AG04449 (cell line): ENCODE results near the gene ATP5MC2.

Experiments
- CTCF ChIA-PET: fragments of 350-600 bp; formaldehyde crosslinking; extraction: SDS; loops from one replicate; lab custom pipeline; 2021; ENCODE audit warnings: antibody characterized with exemption; lab: Yijun Ruan, JAX
- POLR2A ChIA-PET: fragments of 400-600, 350-600 bp; formaldehyde crosslinking; extraction: SDS; loops from one replicate; lab custom pipeline; 2020; ENCODE audit warnings: antibody characterized with exemption, inconsistent platforms; lab: Yijun Ruan, JAX
- DNase-seq: peaks from one replicate; pipeline ENCODE4 v3.0.0-alpha.2; 2010; ENCODE audit warnings: low read depth, low spot score
- H3K4me3 ChIP-seq: 2 replicates; pipeline ENCODE4 v1.5.1; 2011; ENCODE audit warnings: low read depth, mild to moderate bottlenecking, control low read depth, low read length
- TF ChIP-seq, protein P1 (sequence below): IDR thresholded peaks from one replicate; pipeline ENCODE4 v1.5.1; 2011; ENCODE audit warnings: mild to moderate bottlenecking, moderate library complexity, low read length, control low read depth, inconsistent platforms; ENCODE audit not compliant: insufficient read depth; ENCODE audit errors: missing control alignments

ATP5MC2 gene

DNA sequence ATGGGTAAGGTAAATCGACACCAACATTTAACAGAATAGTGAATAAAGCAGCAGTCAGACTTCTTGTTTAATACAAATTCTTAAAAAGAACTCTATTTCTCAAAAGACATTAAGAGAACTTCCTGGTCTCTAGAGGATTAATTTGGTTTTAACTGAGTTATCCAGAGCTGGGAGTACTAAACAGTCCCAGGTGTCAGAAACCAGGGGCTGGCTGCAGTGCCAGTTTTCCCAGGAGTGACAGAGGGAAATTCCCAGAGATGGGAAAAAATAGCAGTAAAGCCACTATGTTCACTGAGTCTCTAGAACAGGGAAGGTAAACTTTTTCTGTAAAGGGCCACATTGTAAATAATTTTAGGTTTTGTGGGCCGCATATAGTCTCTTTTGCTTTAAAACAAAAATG, 8.8 kb downstream of the ATP5MC2 start:
- POLR2A ChIA-PET: interaction anchor here (1.1 kb wide), 1 partner anchor 12 kb away, joined by 4 read pairs; no protein-coding TSS in a partner anchor
- no peak overlapping the region for H3K4me3 ChIP-seq
- no peak for DNase-seq
- CTCF ChIA-PET: interaction anchor here (0.9 to 14.9 kb wide), 3 partner anchors 9 to 125 kb away, joined by 3 to 207 read pairs (median 7); partner anchors contain the start of gene ATP5MC2
- TF ChIP-seq, protein P1, sequence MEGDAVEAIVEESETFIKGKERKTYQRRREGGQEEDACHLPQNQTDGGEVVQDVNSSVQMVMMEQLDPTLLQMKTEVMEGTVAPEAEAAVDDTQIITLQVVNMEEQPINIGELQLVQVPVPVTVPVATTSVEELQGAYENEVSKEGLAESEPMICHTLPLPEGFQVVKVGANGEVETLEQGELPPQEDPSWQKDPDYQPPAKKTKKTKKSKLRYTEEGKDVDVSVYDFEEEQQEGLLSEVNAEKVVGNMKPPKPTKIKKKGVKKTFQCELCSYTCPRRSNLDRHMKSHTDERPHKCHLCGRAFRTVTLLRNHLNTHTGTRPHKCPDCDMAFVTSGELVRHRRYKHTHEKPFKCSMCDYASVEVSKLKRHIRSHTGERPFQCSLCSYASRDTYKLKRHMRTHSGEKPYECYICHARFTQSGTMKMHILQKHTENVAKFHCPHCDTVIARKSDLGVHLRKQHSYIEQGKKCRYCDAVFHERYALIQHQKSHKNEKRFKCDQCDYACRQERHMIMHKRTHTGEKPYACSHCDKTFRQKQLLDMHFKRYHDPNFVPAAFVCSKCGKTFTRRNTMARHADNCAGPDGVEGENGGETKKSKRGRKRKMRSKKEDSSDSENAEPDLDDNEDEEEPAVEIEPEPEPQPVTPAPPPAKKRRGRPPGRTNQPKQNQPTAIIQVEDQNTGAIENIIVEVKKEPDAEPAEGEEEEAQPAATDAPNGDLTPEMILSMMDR: no peak

DNA sequence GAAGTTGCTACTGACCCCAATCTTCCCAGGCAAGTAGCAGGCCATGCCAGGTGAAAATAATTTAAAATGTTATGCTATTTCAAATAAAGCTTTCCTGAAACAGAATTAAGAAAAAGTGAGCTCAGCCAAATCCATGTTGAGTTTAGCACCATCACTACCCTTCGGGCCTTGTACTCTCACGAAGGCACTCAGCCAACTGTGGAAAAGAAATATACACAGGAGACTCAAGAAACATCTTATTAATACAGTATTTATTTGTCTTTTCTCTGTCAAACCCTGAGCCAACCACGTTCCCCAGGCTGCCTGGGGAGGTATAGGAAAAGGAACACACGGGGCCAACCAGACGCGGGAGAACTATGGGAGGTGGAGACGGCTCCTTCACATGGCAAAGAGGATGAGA, 10.9 kb downstream of the ATP5MC2 start:
- POLR2A ChIA-PET: no interaction called here
- CTCF ChIA-PET: interaction anchor here (2.3 kb wide), 1 partner anchor 122 kb away, joined by 7 read pairs; no protein-coding TSS in a partner anchor
- TF ChIP-seq, protein P1: no peak
- DNase-seq: no peak
- H3K4me3 ChIP-seq: no peak overlapping the region

DNA sequence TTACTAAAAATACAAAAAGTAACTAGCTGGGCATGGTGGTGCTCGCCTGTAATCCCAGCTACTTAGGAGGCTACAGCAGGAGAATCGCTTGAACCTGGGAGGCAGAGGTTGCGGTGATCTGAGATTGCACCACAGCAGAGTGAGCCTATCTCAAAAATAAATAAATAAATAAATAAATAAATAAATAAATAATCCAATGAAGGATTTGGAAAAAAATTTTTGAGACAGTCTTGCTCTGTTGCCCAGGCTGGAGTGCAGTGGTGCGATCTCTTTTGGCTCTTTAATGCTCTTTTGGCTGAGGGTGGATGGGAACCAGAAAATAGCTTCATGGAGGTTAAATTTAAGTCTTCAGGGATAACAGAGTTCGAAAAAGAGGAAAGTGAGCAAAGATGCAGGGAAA, 11.7 kb downstream of the ATP5MC2 start:
- ChIA-PET POLR2A (no interaction called here), CTCF (interaction anchor here (2.3 kb wide), 1 partner anchor 121 kb away, joined by 7 read pairs; no protein-coding TSS in a partner anchor)
- DNase-seq: no peak
- TF ChIP-seq, protein P1: no peak
- no peak overlapping the region for H3K4me3 ChIP-seq

DNA sequence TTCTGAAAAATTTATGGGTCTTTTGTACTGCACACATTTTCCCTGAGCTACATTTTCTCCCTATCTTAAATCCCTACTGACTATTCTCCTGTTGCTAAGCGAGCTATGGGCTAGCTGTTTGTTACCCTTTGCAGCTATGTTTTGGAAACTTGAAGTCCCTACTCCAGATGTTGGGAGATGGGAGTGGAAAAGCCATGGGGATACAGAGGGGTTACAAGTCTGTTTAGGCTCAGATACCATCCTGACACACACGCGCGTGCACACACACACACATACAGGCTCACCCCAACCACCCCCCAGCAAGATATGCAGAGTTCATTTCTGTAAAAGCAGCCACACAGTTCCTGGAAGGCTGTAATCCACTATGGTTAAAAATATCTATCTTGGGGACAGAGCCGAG, 15.8 kb downstream of the ATP5MC2 start:
- ChIA-PET POLR2A (no interaction called here), CTCF (interaction anchor here (1.9 to 2.3 kb wide), 3 partner anchors 16 to 117 kb away, joined by 5 to 17 read pairs (median 8); partner anchors contain the start of gene ATP5MC2)
- no peak for DNase-seq
- H3K4me3 ChIP-seq: no peak overlapping the region
- TF ChIP-seq, protein P1: no peak

DNA sequence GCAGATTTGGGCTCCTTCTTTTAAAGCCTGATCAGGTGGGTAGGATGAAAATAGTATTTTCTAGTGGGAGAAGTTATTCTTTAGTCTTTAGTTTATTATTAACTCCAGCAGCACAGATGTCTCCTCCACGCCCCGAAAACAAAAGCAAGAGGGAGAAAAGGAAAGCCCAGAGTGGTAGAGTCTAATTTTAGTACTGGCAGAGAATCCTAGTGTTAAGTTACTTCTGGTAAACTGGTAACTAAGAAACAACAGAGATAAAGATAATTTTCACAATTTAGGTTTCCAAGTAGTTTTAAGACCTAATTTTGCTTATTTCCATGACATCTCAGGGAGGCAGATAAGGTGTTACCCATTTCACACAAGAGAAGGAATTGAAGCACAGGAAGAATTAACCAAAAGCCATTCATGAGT, 16.3 kb downstream of the ATP5MC2 start:
- POLR2A ChIA-PET: interaction anchor here (0.6 to 1.1 kb wide), 3 partner anchors 16 to 116 kb away, joined by 3 to 4 read pairs (median 3); partner anchors contain the start of gene ATP5MC2
- H3K4me3 ChIP-seq: no peak overlapping the region
- TF ChIP-seq, protein P1: no peak
- DNase-seq: no peak
- CTCF ChIA-PET: interaction anchor here (1.3 to 2.3 kb wide), 5 partner anchors 8 to 151 kb away, joined by 3 to 17 read pairs (median 5); partner anchors contain the start of gene ATP5MC2

DNA sequence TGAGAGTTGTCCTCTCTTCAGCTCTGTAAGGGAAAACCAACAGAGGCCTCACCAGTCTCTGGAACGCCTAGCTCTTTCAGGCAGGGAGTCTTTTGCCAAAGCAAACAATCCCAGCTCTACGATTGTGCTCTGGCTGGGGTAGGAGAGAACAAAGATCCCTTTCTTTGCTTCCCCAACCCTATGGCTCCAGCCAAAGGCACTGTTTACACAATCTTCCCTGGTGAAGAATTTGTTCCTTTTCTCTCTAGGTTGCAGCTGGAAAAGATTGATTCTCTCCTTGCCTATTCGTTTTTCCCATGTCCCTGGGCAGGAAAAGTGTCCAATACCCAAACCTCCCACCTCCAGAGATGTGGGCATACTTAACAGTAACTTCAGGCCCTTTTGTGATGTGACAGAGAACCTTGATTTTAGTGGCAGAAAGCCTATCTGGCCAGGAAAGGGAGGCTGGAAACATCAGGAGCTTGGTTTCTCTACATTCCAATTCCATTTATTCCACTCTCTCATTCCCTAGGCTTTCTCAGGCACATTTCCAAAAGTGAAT, 16.8 kb downstream of the ATP5MC2 start:
- TF ChIP-seq, protein P1: no peak
- ChIA-PET POLR2A (interaction anchor here (0.6 to 1.1 kb wide), 3 partner anchors 16 to 115 kb away, joined by 3 to 4 read pairs (median 3); partner anchors contain the start of gene ATP5MC2), CTCF (interaction anchor here (0.8 to 2.3 kb wide), 7 partner anchors 8 to 150 kb away, joined by 3 to 17 read pairs (median 4); partner anchors contain the start of gene ATP5MC2)
- no peak for DNase-seq
- H3K4me3 ChIP-seq: no peak overlapping the region
